Activated CD8-positive, alpha-beta memory T cell treated with anti-CD3 and anti-CD28 coated beads for 1 hour (primary cell): ENCODE results near the gene EIF2B4.
"Not testable (repeated sequence)": the region's sequence is repeated elsewhere in the genome, so short reads cannot be mapped to it uniquely, and the experiment has no call there.

Source experiments
- DNase-seq, 2 donors: peaks; one replicate each; pipeline ENCODE4 v3.0.0-alpha.2; 2020; ENCODE audit warnings: low read depth in 1 of 2; ENCODE audit errors: extremely low read depth in 1 of 2

EIF2B4 gene

DNA sequence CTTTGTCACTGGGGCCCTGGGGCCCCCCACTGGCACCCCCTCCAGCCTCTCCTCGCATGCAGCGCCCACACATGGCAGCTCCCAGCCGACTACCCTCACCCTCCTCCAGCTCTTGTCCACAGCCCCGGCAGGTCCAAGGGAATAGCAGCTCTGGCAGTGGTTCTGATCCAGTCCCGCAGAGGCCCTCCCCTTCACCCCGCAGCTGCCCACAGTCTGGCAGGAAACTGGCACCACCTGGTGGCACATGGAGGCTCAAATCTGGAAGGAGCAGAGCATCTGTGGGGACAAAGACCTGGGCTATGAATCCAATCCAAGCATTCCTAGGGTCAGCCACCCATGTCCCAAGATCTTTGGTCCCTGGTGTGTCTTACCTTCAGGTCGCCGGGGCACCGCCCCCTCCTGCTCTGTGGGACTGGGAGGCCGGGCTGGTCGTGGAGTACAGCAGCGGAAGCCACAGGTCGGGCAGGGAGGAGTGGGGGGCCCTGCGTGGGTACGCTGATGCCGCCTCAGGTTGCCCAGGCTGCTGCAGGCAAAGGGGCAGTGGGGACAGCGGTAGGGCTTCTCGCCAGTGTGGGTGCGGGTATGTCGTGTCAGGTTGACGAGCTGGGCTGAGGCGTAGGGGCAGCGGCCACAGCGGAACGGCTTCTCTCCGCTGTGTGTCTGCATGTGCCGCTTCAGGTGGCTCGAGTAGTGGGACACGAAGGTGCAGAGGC is 8.1 kb upstream of the EIF2B4 start:
- DNase-seq: no peak

DNA sequence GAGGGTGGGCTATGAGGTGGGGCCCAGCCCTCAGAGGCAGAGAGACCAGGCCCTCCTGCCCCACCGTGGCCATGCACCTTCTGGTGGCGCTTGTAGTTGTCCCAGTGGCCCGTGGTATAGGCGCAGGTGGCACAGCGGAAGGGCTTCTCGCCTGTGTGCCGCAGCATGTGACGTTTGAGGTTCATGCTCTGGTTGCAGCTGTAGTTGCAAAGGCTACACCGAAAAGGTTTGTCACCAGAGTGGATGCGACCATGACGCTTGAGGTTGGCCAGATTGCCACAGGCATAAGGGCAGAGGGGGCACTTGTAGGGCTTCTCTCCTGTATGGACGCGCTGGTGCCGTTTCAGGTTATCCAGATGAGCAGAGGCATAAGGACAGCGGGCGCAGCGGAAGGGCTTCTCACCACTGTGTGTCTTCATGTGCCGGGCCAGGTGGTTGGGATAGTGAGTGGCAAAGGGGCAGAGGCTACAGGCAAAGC is 7.5 kb upstream of the EIF2B4 start:
- DNase-seq: no peak

DNA sequence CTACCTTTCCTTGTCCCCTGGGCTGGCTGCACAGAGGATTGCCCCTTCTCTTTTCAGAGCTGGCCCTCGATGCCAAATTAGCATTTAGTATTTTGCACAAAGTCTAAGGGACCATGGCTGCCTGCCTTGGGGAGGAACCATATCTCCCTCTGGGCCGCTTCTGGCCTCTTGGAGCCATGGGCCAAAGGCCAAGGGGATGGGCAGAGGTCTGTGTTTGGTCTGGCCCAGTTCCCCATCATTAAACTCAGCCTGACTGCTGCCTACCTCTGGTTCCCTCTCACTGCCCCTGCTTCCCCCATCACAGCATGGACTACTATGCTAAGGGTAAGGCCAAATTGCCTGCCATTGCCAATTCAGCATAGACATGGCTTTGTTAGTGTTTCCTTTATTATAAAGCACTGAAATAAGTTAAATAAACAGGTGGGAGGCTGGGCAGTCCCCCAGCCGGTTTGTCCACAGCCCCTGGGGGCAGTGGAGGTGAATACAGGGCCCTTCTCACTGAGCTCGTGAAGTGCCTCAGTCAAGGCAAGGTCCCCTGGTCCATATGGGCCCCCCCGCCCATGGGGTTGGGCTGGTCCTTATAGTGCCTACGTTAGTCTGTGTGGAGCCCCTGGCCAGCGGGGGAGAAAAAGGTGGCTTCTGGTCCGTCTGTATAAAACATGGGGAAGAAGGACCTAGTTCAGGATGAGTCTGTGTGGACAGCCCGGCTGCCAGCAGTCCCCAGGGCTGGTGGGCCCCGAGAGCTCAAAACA is 6.9 kb upstream of the EIF2B4 start:
- no peak for DNase-seq

GRCh38 chr2:27376151-27376865 is 6.2 kb upstream of the EIF2B4 start:
- no peak for DNase-seq

- DNase-seq: no peak
These were observed 5.5 kb upstream of the EIF2B4 start for GRCh38 chr2:27375513-27376099.

GRCh38 chr2:27373567-27373966 is 3.4 kb upstream of the EIF2B4 start:
- DNase-seq: no peak

GRCh38 chr2:27372937-27373336 is 2.8 kb upstream of the EIF2B4 start:
- DNase-seq: no peak

DNA sequence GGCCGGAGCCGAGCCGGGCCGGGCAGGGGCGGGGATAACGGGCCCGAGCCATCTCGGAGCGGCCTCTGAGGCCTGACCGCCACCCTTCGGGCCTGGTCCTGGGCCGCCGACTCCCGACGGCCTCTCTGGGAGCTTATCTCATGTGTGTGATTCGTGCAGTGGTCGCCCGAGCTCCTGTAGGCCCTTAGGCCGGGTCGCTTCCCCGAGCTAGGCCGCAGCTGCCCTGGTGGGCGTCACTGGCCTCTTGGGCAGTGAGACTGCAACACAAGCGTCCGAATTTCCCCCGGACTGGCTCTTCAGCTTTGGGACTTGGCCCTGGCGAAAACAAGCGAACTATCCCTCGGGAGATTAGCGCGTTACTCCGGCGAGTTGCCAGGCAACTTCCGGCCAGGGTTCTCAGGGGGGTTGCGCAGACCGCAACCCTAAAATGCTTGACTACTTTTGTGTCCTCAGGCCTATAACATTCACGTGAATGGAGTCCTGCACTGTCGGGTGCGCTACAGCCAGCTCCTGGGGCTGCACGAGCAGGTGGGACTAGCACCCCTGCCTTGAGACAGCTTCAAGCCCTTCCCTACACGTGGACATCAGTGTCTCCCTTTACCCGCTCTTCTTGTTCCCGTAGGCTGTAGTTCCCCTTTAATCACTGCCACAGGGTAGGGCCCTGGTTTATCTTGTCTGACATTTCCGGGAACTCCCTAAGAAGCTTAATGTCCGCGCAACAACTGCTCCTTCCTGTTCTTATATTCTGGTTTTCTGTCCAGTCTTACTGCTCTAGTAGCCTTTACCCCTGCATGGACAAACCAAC is 880 bp upstream of the EIF2B4 start:
- no peak for DNase-seq

GRCh38 chr2:27369471-27370025 is 590 bp downstream of the EIF2B4 start:
- DNase-seq: no peak

DNA sequence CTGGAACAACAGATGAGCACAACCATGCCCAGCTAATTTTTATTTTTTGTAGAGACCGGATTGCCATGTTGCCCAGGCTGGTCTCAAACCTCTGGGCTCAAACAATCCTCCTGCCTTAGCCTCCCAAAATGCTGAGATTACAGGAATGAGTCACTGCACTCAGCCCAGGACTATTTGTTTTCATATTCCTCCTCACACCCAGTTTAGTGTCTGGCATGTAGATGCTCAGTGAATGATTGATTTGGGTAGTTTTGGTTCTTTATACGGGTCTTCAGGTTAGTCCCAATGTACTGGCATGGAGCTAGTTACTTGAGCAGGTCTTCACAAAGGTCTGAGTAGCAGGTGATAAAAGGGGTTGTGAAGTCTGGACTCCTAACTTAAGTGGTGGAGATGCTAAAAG is 6.2 kb downstream of the EIF2B4 start:
- no peak for DNase-seq

DNA sequence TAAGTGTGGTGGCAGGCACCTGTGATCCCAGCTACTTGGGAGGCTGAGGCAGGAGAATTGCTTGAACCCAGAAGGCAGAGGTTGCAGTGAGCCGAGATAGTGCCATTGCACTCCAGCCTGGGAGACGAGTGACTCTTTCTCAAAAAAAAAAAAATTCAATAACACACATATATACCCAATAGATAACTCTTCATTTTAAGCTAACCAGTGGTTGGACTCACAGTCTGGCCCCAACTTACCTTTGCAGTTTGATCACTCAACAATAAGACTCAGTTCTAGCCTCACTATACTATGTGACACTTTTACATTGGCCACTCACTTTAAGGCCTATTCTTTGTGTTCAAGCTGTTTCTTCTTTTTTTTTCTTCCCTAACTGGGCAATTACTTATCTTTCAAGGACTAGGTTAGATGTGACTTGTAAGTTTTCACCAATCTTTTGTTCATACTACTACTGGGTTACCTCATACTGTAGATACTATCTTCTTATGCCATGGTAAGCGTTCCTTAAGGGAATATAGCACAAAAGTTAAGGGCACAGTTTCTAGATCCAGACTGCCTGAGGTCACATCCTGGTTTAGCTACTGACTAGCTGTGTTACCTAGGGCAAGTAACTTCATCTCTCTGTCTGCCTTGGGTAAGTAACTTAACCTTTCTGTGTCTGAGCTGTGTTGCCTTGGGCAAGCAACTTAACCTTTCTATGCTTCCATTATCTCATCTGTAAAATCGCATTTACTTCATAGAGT is 7.3 kb downstream of the EIF2B4 start:
- no peak for DNase-seq

- DNase-seq: peak; percentile 79 to 81
These were observed 13.6 kb downstream of the EIF2B4 start, which contains the start of gene GTF3C2 for GRCh38 chr2:27356382-27357181. Gene GTF3C2 (minus strand): TSS chr2:27356764. CDS start chr2:27343554, 13,210 bp downstream.

DNA sequence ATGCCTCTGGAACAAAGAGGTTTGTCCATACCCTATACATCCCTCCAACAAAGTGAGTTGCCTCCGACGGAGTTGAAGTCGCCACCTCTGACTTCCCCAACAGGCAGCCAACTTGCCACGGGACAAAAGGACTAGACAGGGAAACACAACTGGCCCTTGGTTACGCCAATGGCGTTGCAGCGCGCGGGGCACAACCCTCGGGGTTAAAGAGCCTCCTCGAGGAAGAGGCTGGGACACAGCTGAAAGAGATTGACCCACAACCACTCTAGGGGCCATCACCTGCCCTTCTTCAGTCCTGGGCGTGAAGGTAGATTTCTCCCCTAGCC is 14.1 kb downstream of the EIF2B4 start:
- DNase-seq: no peak

DNA sequence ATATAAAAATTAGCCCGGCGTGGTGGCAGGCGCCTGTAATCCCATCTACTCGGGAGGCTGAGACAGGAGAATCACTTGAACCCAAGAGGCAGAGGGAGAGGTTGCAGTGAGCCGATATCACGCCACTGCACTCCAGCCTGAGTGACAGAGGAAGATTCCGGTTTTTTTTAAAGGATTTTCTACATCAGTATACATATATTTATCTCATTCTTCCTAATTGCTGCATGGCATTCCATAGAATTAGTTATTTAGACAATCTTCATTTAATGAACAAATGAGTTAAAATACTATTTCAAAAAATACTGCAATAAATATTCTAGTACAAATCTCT is 15.6 kb downstream of the EIF2B4 start:
- DNase-seq: no peak

- no peak for DNase-seq
These were observed 16.2 kb downstream of the EIF2B4 start for GRCh38 chr2:27353762-27354596.

GRCh38 chr2:27353386-27353761 is 16.8 kb downstream of the EIF2B4 start:
- DNase-seq: not testable (repeated sequence)

GRCh38 chr2:27351802-27352598 is 18.1 kb downstream of the EIF2B4 start:
- DNase-seq: no peak
